Measurements from ENCODE around the gene TMEM50B. TPM values are rescaled to one million over a fixed set of nuclear protein-coding genes. Genes with fewer than 3 reads are reported as not detected.
"Not testable (repeated sequence)": the region's sequence is repeated elsewhere in the genome, so short reads cannot be mapped to it uniquely, and the experiment has no call there.

TMEM50B gene
- total RNA-seq, 1 donor from 2014 or later = 24.9 TPM

DNA sequence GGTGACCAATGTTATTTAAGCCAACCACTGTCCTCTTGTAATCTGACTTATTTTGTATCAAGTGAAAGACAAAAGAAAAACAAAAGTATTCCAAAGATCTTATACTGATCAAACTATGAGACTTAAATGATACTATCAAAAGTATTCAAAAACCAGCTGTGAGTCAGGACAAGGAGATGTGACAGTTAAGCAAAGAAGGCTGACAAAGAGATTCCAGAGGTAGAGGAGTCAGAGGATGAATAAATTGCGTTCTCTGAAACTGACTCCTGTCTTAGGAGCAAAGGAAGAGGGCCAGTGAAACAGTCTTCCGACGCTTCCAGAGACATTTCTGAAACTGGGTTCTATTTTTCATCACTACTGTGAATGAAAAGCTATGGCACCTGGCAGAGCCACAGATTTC lies 20.9 kb downstream of the TMEM50B start:
- TF ChIP-seq, protein P1, sequence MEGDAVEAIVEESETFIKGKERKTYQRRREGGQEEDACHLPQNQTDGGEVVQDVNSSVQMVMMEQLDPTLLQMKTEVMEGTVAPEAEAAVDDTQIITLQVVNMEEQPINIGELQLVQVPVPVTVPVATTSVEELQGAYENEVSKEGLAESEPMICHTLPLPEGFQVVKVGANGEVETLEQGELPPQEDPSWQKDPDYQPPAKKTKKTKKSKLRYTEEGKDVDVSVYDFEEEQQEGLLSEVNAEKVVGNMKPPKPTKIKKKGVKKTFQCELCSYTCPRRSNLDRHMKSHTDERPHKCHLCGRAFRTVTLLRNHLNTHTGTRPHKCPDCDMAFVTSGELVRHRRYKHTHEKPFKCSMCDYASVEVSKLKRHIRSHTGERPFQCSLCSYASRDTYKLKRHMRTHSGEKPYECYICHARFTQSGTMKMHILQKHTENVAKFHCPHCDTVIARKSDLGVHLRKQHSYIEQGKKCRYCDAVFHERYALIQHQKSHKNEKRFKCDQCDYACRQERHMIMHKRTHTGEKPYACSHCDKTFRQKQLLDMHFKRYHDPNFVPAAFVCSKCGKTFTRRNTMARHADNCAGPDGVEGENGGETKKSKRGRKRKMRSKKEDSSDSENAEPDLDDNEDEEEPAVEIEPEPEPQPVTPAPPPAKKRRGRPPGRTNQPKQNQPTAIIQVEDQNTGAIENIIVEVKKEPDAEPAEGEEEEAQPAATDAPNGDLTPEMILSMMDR (IDR thresholded peaks at IDR 0.05) = no peak
- H3K27ac ChIP-seq = no peak overlapping the region
- H3K9me3 ChIP-seq = no peaks in the 10 kb centered on the region
- no peak overlapping the region for H3K4me3 ChIP-seq
- H3K27me3 ChIP-seq = no peaks in the 10 kb centered on the region
- peaks cover 44 to 70% of the 10 kb centered on the region in 2 donors for H3K36me3 ChIP-seq
- intact Hi-C loops (cut with DNase I) = no loop called here
- no peaks in the 10 kb centered on the region for H3K4me1 ChIP-seq
- no peak for DNase-seq (ENCODE audit: low spot score in 2 of 2)

DNA sequence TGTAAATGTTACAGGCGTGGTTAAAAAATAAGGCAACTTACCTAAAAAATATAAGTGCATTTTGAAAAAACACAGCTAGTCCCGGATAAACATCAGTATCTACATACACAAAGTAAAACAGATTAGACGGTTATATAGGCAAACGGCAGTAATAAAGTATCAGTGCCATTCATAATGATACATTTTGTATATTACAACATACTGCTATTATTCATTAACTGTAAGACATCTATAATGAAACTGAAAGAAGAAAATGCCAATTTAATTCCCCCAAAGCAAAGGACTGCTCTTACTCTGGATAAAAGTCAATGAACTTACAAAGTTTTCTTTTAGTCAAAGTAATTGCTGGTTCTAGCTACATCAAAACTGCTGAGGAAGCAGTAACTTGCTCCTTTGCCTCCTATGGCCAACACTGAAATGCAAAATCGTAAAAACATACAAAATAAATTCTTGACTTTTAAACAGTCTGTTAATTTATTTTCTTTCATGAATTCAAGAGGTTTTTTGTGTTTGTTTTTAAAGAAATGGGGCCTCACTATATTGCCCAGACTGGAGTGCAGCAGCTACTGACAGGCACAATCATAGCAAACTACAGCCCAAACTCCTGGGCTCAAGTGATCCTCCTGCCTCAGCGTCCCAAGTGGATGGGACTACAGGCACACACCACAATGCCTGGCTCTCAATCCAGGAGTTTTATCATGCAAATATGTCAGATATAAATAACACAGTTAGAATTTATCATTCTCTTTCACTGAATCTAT lies 23.9 kb downstream of the TMEM50B start:
- H3K27me3 ChIP-seq = no peaks in the 10 kb centered on the region
- H3K4me1 ChIP-seq = no peaks in the 10 kb centered on the region
- intact Hi-C loops (cut with DNase I) = no loop called here
- no peaks in the 10 kb centered on the region for H3K9me3 ChIP-seq
- no peak for DNase-seq (ENCODE audit: low spot score in 2 of 2)
- no peak overlapping the region for H3K4me3 ChIP-seq
- H3K27ac ChIP-seq = no peak overlapping the region
- peaks cover 40 to 69% of the 10 kb centered on the region in 2 donors for H3K36me3 ChIP-seq
- TF ChIP-seq, protein P1 (IDR thresholded peaks at IDR 0.05) = no peak

DNA sequence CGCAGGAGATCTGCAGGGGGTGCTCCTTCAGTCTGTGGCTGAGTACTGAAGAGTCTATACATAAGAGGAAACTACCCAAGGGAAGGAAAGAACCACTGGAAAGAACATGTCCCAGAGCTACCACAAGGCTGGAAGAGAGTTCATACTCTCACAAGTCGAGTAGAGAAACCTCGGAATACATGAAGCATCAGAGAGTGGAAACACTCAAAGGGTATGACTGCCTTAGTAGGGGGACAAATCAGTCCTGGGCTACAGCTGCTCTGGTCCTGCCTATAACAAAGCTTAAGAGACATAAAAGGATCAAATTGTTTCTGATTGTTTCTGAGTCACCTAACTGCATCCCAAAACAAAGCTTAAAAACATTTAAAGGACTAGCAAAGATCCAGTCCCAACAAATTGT lies 27.4 kb downstream of the TMEM50B start:
- peaks cover 33 to 59% of the 10 kb centered on the region in 2 donors for H3K36me3 ChIP-seq
- DNase-seq (ENCODE audit: low spot score in 2 of 2) = no peak
- H3K27me3 ChIP-seq = no peaks in the 10 kb centered on the region
- no peaks in the 10 kb centered on the region for H3K4me1 ChIP-seq
- intact Hi-C loops (cut with DNase I) = no loop called here
- no peaks in the 10 kb centered on the region for H3K9me3 ChIP-seq
- no peak overlapping the region for H3K4me3 ChIP-seq
- TF ChIP-seq, protein P1 (IDR thresholded peaks at IDR 0.05) = no peak
- no peak overlapping the region for H3K27ac ChIP-seq

DNA sequence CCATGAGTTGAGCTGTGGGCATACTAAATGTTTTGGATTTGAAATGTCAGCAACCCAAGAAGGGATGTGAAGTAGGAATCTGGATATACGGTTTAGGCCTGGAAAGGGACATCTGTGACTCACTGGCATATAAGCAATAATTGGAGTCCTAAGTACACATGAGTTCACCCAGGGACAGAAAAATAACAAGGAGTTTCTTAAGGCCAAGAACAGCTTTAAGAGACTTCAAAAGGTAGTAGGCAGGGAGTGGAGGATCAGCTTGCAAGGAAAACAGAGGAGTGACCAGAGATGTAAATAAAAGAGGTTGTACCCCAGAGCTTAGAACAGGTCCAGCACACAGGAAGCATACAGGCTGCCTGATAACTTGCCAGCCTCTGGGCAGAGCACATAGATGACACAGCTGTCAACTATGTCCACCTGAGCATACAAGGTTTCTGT lies 28.1 kb downstream of the TMEM50B start:
- H3K4me3 ChIP-seq = no peak overlapping the region
- no peaks in the 10 kb centered on the region for H3K9me3 ChIP-seq
- no peaks in the 10 kb centered on the region for H3K4me1 ChIP-seq
- DNase-seq (ENCODE audit: low spot score in 2 of 2) = no peak
- H3K36me3 ChIP-seq = peaks cover 26 to 59% of the 10 kb centered on the region in 2 donors
- intact Hi-C loops (cut with DNase I) = no loop called here
- H3K27me3 ChIP-seq = no peaks in the 10 kb centered on the region
- no peak overlapping the region for H3K27ac ChIP-seq
- TF ChIP-seq, protein P1 (IDR thresholded peaks at IDR 0.05) = no peak

DNA sequence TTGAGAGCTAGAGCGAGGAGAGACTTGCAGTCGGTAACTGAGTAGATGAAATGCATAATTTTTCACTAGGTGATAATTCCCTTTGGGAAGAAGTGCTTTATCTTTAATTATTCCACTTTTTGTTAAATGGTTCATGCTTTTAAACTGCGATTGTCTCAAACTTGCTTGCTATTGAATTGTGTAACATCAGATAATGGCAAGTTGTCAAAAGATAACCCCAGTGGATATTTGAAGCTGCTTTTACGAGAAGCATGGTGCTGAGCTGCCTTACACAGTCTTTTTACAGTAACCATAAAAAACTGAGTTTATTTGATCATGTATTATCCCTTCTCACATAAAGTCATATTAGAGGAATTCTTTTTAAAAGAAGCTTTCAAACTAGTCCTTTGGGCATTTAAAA lies 30.2 kb downstream of the TMEM50B start:
- intact Hi-C loops (cut with DNase I) = no loop called here
- no peak for DNase-seq (ENCODE audit: low spot score in 2 of 2)
- H3K4me1 ChIP-seq = peaks cover 0 to 3% of the 10 kb centered on the region in 2 donors
- H3K27ac ChIP-seq = no peak overlapping the region
- peaks cover 17 to 49% of the 10 kb centered on the region in 2 donors for H3K36me3 ChIP-seq
- TF ChIP-seq, protein P1 (IDR thresholded peaks at IDR 0.05) = no peak
- H3K9me3 ChIP-seq = no peaks in the 10 kb centered on the region
- no peak overlapping the region for H3K4me3 ChIP-seq
- no peaks in the 10 kb centered on the region for H3K27me3 ChIP-seq

DNA sequence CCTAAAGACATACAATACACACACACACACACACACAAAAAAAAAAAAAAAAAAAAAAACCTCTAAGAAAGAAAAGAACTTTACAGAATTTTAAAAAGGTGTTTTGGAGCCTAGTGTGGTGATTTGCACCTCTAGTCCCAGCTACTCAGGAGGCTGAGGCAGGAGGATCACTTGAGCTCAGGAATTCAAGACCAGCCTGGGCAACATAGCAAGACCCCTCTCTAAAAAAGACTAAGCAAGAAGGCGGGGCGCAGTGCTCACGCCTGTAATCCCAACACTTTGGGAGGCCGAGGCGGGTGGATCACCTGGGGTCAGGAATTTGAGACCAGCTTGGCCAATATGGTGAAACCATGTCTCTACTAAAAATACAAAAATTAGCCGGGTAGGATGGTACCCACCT lies 33.2 kb downstream of the TMEM50B start:
- H3K27ac ChIP-seq; H3K4me1 ChIP-seq; DNase-seq (ENCODE audit: low spot score in 2 of 2); intact Hi-C loops (cut with DNase I); H3K9me3 ChIP-seq; H3K27me3 ChIP-seq; H3K4me3 ChIP-seq: not testable (repeated sequence)
- peaks cover 9 to 30% of the 10 kb centered on the region in 2 donors for H3K36me3 ChIP-seq
